Activated naive CD4-positive, alpha-beta T cell treated with anti-CD3 and anti-CD28 coated beads for 36 hours (primary cell): ENCODE measurements around the gene LPAR4. TPM values are rescaled to one million over a fixed set of nuclear protein-coding genes. Genes with fewer than 3 reads are reported as not detected.

Experiments used
- CTCF ChIA-PET: fragments of 350-600 bp; sonication (Branson Sonifier 250); formaldehyde crosslinking; loops from one replicate; lab custom pipeline; 2021; ENCODE audit warnings: antibody characterized with exemption; lab: Charles Lee
- DNase-seq: peaks from one replicate; pipeline ENCODE4 v3.0.0-alpha.2; 2020
- H3K27ac Mint-ChIP-seq: one replicate; pipeline ENCODE4 v1.8.0; 2021; ENCODE audit warnings: mild to moderate bottlenecking, mixed read lengths
- H3K27me3 Mint-ChIP-seq: one replicate; pipeline ENCODE4 v1.8.0; 2021; ENCODE audit warnings: low read depth, mixed read lengths
- H3K36me3 Mint-ChIP-seq: one replicate; pipeline ENCODE4 v1.8.0; 2021; ENCODE audit warnings: low read depth, mixed read lengths
- H3K4me1 Mint-ChIP-seq: one replicate; pipeline ENCODE4 v1.8.0; 2021; ENCODE audit warnings: low read depth, mixed read lengths
- H3K4me3 Mint-ChIP-seq: one replicate; pipeline ENCODE4 v1.8.0; 2021; ENCODE audit warnings: mild to moderate bottlenecking, moderate library complexity, mixed read lengths
- H3K9me3 Mint-ChIP-seq: one replicate; pipeline ENCODE4 v1.8.0; 2021; ENCODE audit warnings: mixed read lengths
- intact Hi-C: fragments of 100-400 bp; cut with micrococcal nuclease; formaldehyde crosslinking; loops from one replicate; pipeline ENCODE4 v1.15.1; 2023
- total RNA-seq, 2 experiments: library from RNA; stranded (reverse); gene quantifications; one replicate each; pipeline ENCODE4 v1.2.3, GENCODE V29; 2021

The LPAR4 gene, protein sequence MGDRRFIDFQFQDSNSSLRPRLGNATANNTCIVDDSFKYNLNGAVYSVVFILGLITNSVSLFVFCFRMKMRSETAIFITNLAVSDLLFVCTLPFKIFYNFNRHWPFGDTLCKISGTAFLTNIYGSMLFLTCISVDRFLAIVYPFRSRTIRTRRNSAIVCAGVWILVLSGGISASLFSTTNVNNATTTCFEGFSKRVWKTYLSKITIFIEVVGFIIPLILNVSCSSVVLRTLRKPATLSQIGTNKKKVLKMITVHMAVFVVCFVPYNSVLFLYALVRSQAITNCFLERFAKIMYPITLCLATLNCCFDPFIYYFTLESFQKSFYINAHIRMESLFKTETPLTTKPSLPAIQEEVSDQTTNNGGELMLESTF
- not detected for total RNA-seq

DNA sequence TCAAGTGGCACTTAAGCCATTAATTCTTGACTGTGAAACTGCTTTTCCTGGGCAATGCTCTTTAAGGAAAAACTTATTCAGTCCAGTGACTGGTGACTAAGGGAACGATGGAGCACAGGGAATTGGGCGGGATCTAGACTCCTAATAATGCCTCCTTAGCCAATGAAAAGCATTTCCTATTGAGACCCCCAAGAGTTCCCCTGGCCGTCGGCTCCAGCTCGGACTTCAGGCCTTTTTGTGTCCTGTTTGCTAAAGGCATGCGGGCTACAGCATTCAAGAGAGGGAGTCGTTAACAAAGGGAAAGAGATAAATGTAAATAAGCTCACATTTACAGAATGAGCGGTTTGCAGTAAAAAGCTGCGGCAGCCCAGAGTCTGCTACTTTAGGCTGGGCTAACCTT, at the start of gene LPAR4:
LPAR4 (plus strand) TSS at position 232 of the 400 bp plus-strand sequence. CDS start 7,150 bp downstream, outside the sequence.
- Mint-ChIP-seq H3K27ac (no peak within 1 kb of the TSS), H3K9me3 (no peaks in the 10 kb centered on the region), H3K36me3 (no peaks in the 10 kb centered on the region), H3K27me3 (no peaks in the 10 kb centered on the region), H3K4me3 (no peak within 1 kb of the TSS), H3K4me1 (no peaks in the 10 kb centered on the region)
- intact Hi-C loops: no loop called here
- DNase-seq: no peak
- CTCF ChIA-PET: no interaction called here

GRCh38 chrX:78706071-78706470, 41.4 kb upstream of the LPAR4 start:
- H3K9me3 Mint-ChIP-seq: no peaks in the 10 kb centered on the region
- no peak overlapping the region for H3K4me3 Mint-ChIP-seq
- intact Hi-C loops: loop anchor here (10.0 kb wide), 1 partner anchor 111 kb away; no protein-coding TSS in a partner anchor
- no peaks in the 10 kb centered on the region for H3K36me3 Mint-ChIP-seq
- no peak overlapping the region for H3K27ac Mint-ChIP-seq
- no peak for DNase-seq
- no peaks in the 10 kb centered on the region for H3K27me3 Mint-ChIP-seq
- CTCF ChIA-PET: no interaction called here
- no peaks in the 10 kb centered on the region for H3K4me1 Mint-ChIP-seq

DNA sequence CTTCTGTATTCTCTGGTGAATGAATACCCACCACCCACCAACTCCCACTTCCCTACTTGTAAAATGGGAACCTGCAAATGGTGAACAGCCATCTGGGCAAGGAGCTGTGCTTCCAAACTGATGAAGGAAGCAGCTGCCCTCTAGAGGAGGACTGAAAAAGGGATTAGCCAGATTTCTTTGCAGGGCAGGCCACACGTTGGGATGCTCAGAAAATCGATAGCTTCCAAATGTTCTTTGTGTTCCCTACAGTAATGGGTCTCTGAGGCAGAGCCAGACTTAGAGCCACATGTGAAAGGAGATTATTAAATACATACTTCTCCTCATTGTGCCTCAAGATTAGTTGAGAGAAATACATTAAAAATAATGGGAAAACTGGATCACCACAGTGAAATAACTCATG, 39.3 kb upstream of the LPAR4 start:
- Mint-ChIP-seq H3K4me1 (no peaks in the 10 kb centered on the region), H3K27ac (no peak overlapping the region), H3K4me3 (no peak overlapping the region), H3K36me3 (no peaks in the 10 kb centered on the region), H3K9me3 (no peaks in the 10 kb centered on the region), H3K27me3 (no peaks in the 10 kb centered on the region)
- intact Hi-C loops: loop anchor here (10.0 kb wide), 1 partner anchor 113 kb away; no protein-coding TSS in a partner anchor
- peak; percentile 10 for DNase-seq
- CTCF ChIA-PET: no interaction called here

- Mint-ChIP-seq H3K27me3 (no peaks in the 10 kb centered on the region), H3K36me3 (no peaks in the 10 kb centered on the region), H3K27ac (no peak overlapping the region), H3K4me1 (no peaks in the 10 kb centered on the region), H3K4me3 (no peak overlapping the region), H3K9me3 (no peaks in the 10 kb centered on the region)
- no peak for DNase-seq
- intact Hi-C loops: loop anchor here (10.0 kb wide), 1 partner anchor 114 kb away; no protein-coding TSS in a partner anchor
- CTCF ChIA-PET: no interaction called here
Observed at GRCh38 chrX:78708816-78709215, 38.7 kb upstream of the LPAR4 start.

DNA sequence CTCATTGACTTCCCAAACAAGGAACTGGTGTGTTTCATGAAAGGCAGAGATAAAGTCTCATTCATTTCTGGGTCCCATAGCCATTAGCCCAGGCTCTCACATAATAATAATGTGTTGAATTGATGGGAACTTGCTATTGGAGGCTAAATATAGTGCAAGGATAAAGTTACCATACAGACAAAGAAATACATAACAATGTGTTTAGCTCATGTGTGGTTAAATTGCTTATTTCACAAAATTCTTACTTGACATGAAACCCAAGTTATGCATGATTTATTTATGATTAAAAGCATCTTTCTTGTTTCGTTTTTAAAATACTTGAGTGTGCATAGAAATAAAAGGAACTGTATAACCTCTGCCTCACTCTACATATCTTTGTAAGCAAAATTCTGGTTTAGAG, 37.3 kb upstream of the LPAR4 start:
- CTCF ChIA-PET: no interaction called here
- H3K4me3 Mint-ChIP-seq: no peak overlapping the region
- intact Hi-C loops: no loop called here
- peaks cover 4% of the 10 kb centered on the region for H3K4me1 Mint-ChIP-seq
- no peaks in the 10 kb centered on the region for H3K36me3 Mint-ChIP-seq
- H3K27ac Mint-ChIP-seq: no peak overlapping the region
- DNase-seq: no peak
- H3K9me3 Mint-ChIP-seq: no peaks in the 10 kb centered on the region
- H3K27me3 Mint-ChIP-seq: no peaks in the 10 kb centered on the region

GRCh38 chrX:78712336-78712735, 35.2 kb upstream of the LPAR4 start:
- Mint-ChIP-seq H3K4me3 (no peak overlapping the region), H3K36me3 (no peaks in the 10 kb centered on the region), H3K27ac (no peak overlapping the region), H3K9me3 (peaks cover 2% of the 10 kb centered on the region), H3K4me1 (peaks cover 4% of the 10 kb centered on the region), H3K27me3 (no peaks in the 10 kb centered on the region)
- no peak for DNase-seq
- CTCF ChIA-PET: no interaction called here
- intact Hi-C loops: no loop called here

GRCh38 chrX:78725287-78725686, 22.2 kb upstream of the LPAR4 start:
- Mint-ChIP-seq H3K9me3 (peaks cover 1% of the 10 kb centered on the region), H3K27me3 (no peaks in the 10 kb centered on the region), H3K4me3 (no peak overlapping the region), H3K36me3 (no peaks in the 10 kb centered on the region), H3K27ac (no peak overlapping the region), H3K4me1 (no peaks in the 10 kb centered on the region)
- no peak for DNase-seq
- intact Hi-C loops: no loop called here
- CTCF ChIA-PET: no interaction called here

- H3K4me3 Mint-ChIP-seq: no peak overlapping the region
- H3K9me3 Mint-ChIP-seq: no peaks in the 10 kb centered on the region
- no peaks in the 10 kb centered on the region for H3K4me1 Mint-ChIP-seq
Observed at GRCh38 chrX:78746496-78746895, 1.0 kb upstream of the LPAR4 start.

DNA sequence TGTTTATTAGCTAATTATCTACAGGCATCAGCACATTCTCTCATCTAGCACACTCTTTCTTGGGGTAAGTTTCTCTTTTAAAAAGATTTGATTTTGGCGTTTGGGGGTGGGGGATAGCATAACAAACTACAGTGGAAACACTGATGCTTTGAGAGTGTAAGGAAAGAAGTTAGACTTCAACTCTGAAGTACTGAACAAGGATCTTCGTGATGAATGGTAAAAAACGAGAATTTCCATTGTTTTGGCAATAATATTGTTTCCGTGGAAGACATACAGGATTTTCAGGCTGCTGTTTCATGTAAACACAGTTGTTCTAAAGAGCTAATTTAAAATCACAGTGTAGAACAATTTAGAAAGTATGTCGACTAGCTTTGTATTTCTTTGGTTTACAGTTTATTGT, 451 bp downstream of the LPAR4 start:
- no peak overlapping the region for H3K4me3 Mint-ChIP-seq
- intact Hi-C loops: no loop called here
- DNase-seq: no peak
- no peaks in the 10 kb centered on the region for H3K27me3 Mint-ChIP-seq
- no peaks in the 10 kb centered on the region for H3K36me3 Mint-ChIP-seq
- no peaks in the 10 kb centered on the region for H3K4me1 Mint-ChIP-seq
- CTCF ChIA-PET: no interaction called here
- no peak overlapping the region for H3K27ac Mint-ChIP-seq
- H3K9me3 Mint-ChIP-seq: no peaks in the 10 kb centered on the region

More at GRCh38 chrX:78746496-78746895, 1.0 kb upstream of the LPAR4 start:
- Mint-ChIP-seq H3K36me3 (no peaks in the 10 kb centered on the region), H3K27ac (no peak overlapping the region), H3K27me3 (no peaks in the 10 kb centered on the region)
- intact Hi-C loops: no loop called here
- no peak for DNase-seq
- CTCF ChIA-PET: interaction anchor here (0.5 kb wide), 1 partner anchor 1635 kb away, joined by 3 read pairs; no protein-coding TSS in a partner anchor

DNA sequence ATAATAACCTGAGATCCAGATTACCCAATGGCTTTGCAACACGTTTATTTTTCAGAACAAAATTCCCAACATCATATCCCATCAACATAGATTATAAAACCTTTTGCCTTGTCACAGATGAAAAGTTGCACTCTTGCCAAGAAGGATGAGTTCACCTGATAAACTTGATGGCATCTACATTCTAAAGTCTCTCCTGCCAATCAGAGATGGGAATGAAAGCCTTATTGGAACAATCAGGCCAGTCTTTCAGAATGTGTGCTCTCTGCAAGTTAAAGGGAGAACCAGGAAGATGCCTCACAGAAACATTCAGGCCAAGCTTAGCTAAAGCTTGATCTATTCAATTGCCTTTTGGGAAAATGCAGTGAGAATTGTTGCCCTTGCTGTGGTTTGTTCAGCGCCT, 1.3 kb downstream of the LPAR4 start:
- H3K9me3 Mint-ChIP-seq: no peaks in the 10 kb centered on the region
- H3K27me3 Mint-ChIP-seq: no peaks in the 10 kb centered on the region
- H3K36me3 Mint-ChIP-seq: no peaks in the 10 kb centered on the region
- no peaks in the 10 kb centered on the region for H3K4me1 Mint-ChIP-seq
- H3K27ac Mint-ChIP-seq: no peak overlapping the region
- no peak overlapping the region for H3K4me3 Mint-ChIP-seq
- CTCF ChIA-PET: no interaction called here
- DNase-seq: no peak
- intact Hi-C loops: no loop called here

- Mint-ChIP-seq H3K4me1 (no peaks in the 10 kb centered on the region), H3K27ac (no peak overlapping the region), H3K36me3 (no peaks in the 10 kb centered on the region), H3K27me3 (no peaks in the 10 kb centered on the region), H3K9me3 (no peaks in the 10 kb centered on the region), H3K4me3 (no peak overlapping the region)
- CTCF ChIA-PET: interaction anchor here (0.7 kb wide), 1 partner anchor 14 kb away, joined by 3 read pairs; no protein-coding TSS in a partner anchor
- DNase-seq: no peak
- intact Hi-C loops: no loop called here
Observed at GRCh38 chrX:78753571-78753970, 6.1 kb downstream of the LPAR4 start.

DNA sequence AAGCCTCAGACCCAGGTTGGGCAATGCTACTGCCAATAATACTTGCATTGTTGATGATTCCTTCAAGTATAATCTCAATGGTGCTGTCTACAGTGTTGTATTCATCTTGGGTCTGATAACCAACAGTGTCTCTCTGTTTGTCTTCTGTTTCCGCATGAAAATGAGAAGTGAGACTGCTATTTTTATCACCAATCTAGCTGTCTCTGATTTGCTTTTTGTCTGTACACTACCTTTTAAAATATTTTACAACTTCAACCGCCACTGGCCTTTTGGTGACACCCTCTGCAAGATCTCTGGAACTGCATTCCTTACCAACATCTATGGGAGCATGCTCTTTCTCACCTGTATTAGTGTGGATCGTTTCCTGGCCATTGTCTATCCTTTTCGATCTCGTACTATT, 7.4 kb downstream of the LPAR4 start:
- no peak overlapping the region for H3K27ac Mint-ChIP-seq
- H3K4me3 Mint-ChIP-seq: no peak overlapping the region
- H3K27me3 Mint-ChIP-seq: no peaks in the 10 kb centered on the region
- intact Hi-C loops: no loop called here
- CTCF ChIA-PET: no interaction called here
- DNase-seq: no peak
- H3K9me3 Mint-ChIP-seq: no peaks in the 10 kb centered on the region
- no peaks in the 10 kb centered on the region for H3K4me1 Mint-ChIP-seq
- no peaks in the 10 kb centered on the region for H3K36me3 Mint-ChIP-seq

- no peak for DNase-seq
- Mint-ChIP-seq H3K9me3 (no peaks in the 10 kb centered on the region), H3K27me3 (no peaks in the 10 kb centered on the region), H3K4me3 (no peak overlapping the region), H3K4me1 (peaks cover 12% of the 10 kb centered on the region), H3K36me3 (no peaks in the 10 kb centered on the region), H3K27ac (no peak overlapping the region)
- CTCF ChIA-PET: interaction anchor here (0.6 kb wide), 1 partner anchor 251 kb away, joined by 3 read pairs; no protein-coding TSS in a partner anchor
- intact Hi-C loops: no loop called here
Observed at GRCh38 chrX:78759081-78759480, 11.6 kb downstream of the LPAR4 start.
